ENCODE data around the gene SOWAHA. TPM values are rescaled to one million over a fixed set of nuclear protein-coding genes. Genes with fewer than 3 reads are reported as not detected.
A peak's percentile ranks its signal among the peaks of the same experiment; 100 is the strongest.

SOWAHA gene
- total RNA-seq, 1 experiment from 2014 or later = not detected

DNA sequence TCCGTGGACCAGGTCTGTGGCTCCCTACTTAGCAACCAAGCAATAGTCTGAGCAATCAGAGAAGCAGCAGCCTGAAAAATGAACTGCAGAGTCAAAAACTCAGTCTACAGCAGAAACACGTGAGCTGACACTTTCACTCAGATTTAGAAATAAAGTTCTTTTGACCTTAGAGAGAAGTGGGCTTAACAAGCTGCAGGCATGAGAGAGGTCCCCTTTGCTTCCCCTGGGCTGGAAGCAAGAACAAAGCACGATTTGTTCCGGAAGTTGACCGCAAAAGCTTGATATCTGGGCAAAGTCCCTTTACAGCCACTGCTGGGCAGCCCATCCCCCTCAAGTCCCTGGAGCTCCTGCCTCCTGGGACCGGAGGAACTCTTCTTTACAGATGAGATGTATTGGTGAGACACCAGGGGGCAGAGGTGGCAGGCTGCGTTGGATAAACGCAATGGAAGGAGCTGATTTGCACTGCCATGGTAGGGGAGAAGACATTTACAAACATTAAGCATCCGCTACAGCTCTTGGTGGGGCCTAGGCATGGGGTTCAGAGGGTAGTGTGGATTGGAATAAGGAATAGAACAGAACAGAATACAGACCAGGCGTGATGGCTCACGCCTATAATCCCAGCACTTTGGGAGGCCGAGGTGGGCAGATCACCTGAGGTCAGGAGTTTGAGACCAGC lies 5.8 kb upstream of the SOWAHA start:
- peak; percentile 29 for DNase-seq (ENCODE audit: low spot score)
- ChIA-PET POLR2A (ENCODE audit: low non-redundant PET) (no interaction called here), CTCF (interaction anchor here (1.3 kb wide), 1 partner anchor 13 kb away, joined by 7 read pairs; no protein-coding TSS in a partner anchor)
- H3K27me3 ChIP-seq (replicated peaks; ENCODE audit: insufficient read depth, low read depth, low read length, poor library complexity) = peaks cover 9% of the 10 kb centered on the region
- no peaks in the 10 kb centered on the region for H3K36me3 ChIP-seq (ENCODE audit: insufficient read depth, low read length, poor library complexity, severe bottlenecking)
- BruUV-seq (replicated peaks) = no TSS peak
- TF ChIP-seq EZH2 (IDR thresholded peaks at IDR 0.05; ENCODE audit: borderline replicate concordance, low read depth, low read length, poor library complexity, severe bottlenecking) (no peak), CTCF (conservative IDR thresholded peaks at IDR 0.05; ENCODE audit: low read depth, low read length) (peak; percentile 36)
- H3K4me3 ChIP-seq (ENCODE audit: low read depth, low read length, poor library complexity, severe bottlenecking) = no peak overlapping the region
- H3K9me3 ChIP-seq (ENCODE audit: low read depth, low read length, poor library complexity, severe bottlenecking) = no peaks in the 10 kb centered on the region
- no peak overlapping the region for H3K27ac ChIP-seq (ENCODE audit: low read depth, low read length, poor library complexity, severe bottlenecking)
- no peaks in the 10 kb centered on the region for H3K4me1 ChIP-seq (ENCODE audit: insufficient read depth, low read length, poor library complexity, severe bottlenecking)
- intact Hi-C loops (cut with micrococcal nuclease; ENCODE audit: unreplicated experiment) = no loop called here

GRCh38 chr5:132808448-132808847 lies 4.7 kb upstream of the SOWAHA start:
- peaks cover 18% of the 10 kb centered on the region for H3K27me3 ChIP-seq (replicated peaks; ENCODE audit: insufficient read depth, low read depth, low read length, poor library complexity)
- no peak for DNase-seq (ENCODE audit: low spot score)
- no peaks in the 10 kb centered on the region for H3K4me1 ChIP-seq (ENCODE audit: insufficient read depth, low read length, poor library complexity, severe bottlenecking)
- no peaks in the 10 kb centered on the region for H3K9me3 ChIP-seq (ENCODE audit: low read depth, low read length, poor library complexity, severe bottlenecking)
- BruUV-seq (replicated peaks) = no TSS peak
- H3K36me3 ChIP-seq (ENCODE audit: insufficient read depth, low read length, poor library complexity, severe bottlenecking) = no peaks in the 10 kb centered on the region
- ChIA-PET POLR2A (ENCODE audit: low non-redundant PET) (no interaction called here), CTCF (no interaction called here)
- TF ChIP-seq CTCF (conservative IDR thresholded peaks at IDR 0.05; ENCODE audit: low read depth, low read length) = no peak
- TF ChIP-seq EZH2 (IDR thresholded peaks at IDR 0.05; ENCODE audit: borderline replicate concordance, low read depth, low read length, poor library complexity, severe bottlenecking) = no peak
- H3K27ac ChIP-seq (ENCODE audit: low read depth, low read length, poor library complexity, severe bottlenecking) = no peak overlapping the region
- intact Hi-C loops (cut with micrococcal nuclease; ENCODE audit: unreplicated experiment) = no loop called here
- no peak overlapping the region for H3K4me3 ChIP-seq (ENCODE audit: low read depth, low read length, poor library complexity, severe bottlenecking)

DNA sequence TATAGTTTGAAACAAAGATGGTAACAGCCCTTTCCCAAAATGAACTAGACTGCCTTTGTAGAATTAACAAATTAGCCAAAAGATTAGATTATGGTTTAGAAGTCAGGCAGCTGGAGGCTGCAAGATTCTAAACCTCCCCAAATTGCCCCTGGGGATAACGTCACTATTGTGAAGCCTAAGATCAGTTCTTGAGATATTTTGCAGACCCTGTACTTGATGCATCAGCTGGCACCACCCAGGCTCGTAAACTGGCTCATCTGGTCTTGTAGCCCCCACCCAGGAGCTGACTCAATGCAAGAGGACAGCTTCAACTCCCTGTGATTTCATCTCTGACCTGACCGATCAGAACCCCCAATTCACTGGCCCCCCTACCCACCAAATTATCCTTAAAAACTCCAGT lies 4.2 kb upstream of the SOWAHA start:
- ChIA-PET CTCF (no interaction called here), POLR2A (ENCODE audit: low non-redundant PET) (no interaction called here)
- Histone ChIP-seq H3K4me3 (ENCODE audit: low read depth, low read length, poor library complexity, severe bottlenecking) (no peak overlapping the region), H3K4me1 (ENCODE audit: insufficient read depth, low read length, poor library complexity, severe bottlenecking) (no peaks in the 10 kb centered on the region), H3K27ac (ENCODE audit: low read depth, low read length, poor library complexity, severe bottlenecking) (no peak overlapping the region), H3K27me3 (replicated peaks; ENCODE audit: insufficient read depth, low read depth, low read length, poor library complexity) (peaks cover 20% of the 10 kb centered on the region), H3K9me3 (ENCODE audit: low read depth, low read length, poor library complexity, severe bottlenecking) (no peaks in the 10 kb centered on the region), H3K36me3 (ENCODE audit: insufficient read depth, low read length, poor library complexity, severe bottlenecking) (no peaks in the 10 kb centered on the region)
- no peak for DNase-seq (ENCODE audit: low spot score)
- no TSS peak for BruUV-seq (replicated peaks)
- intact Hi-C loops (cut with micrococcal nuclease; ENCODE audit: unreplicated experiment) = no loop called here
- no peak for TF ChIP-seq EZH2 (IDR thresholded peaks at IDR 0.05; ENCODE audit: borderline replicate concordance, low read depth, low read length, poor library complexity, severe bottlenecking)
- TF ChIP-seq CTCF (conservative IDR thresholded peaks at IDR 0.05; ENCODE audit: low read depth, low read length) = no peak

All from A673 (cell line).